ENCODE results near the gene SNRNP27.

The SNRNP27 gene

GRCh38 chr2:69916106-69916505 lies 22.4 kb downstream of the SNRNP27 start:
- DNase-seq: no peak

DNA sequence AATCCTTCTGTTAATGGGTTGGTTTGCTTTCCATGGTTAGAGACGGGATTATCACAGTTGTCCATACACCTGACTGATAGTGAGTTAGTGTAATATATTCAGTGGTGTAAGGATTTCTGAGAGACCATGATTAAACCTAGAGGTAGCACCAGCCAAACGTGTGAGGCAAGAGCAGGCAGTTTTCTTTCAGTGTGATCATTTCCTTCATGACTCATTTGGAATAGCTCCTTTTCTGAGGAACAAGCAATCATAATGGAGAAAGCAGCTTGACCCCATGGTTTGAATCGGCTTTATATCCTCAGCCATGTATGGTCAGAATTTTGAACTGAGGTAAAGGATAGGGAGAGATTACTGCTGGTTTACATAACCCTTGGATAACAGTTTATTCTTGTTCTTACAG lies 24.1 kb downstream of the SNRNP27 start:
- DNase-seq: no peak

GRCh38 chr2:69918401-69918800 lies 24.6 kb downstream of the SNRNP27 start:
- no peak for DNase-seq

GRCh38 chr2:69923116-69923515 lies 29.4 kb downstream of the SNRNP27 start:
- DNase-seq: no peak

DNA sequence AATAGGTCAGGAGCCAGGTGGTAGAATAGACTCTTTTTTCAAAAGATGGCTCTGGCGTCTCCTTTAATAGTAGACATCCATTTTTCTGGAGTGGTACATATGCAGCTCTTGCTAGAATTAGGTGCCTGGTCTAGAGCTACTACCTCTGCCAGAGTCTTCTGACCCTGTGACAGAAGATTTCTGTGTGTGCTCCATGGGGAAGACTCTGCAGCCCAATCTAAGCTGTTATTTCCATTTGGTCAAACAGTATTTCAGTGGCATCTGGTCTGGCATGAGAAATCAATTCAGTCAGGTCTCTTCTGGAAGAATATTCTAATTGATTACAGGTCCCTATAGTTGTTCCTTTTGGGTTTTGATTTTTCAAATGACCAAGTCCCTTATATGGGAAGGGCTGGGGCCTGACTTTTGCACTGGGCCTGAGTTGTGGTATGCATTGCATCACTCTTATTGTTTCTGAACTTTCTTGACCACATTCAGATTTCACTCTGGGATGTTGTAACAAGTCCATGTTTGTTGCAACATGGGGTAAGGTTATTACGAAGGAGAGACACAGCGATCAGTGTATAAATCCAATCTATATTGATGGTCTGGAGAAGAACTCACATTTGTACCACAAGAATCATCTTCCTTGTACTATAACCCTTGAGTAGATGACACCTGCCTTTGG lies 33.2 kb downstream of the SNRNP27 start:
- no peak for DNase-seq

DNA sequence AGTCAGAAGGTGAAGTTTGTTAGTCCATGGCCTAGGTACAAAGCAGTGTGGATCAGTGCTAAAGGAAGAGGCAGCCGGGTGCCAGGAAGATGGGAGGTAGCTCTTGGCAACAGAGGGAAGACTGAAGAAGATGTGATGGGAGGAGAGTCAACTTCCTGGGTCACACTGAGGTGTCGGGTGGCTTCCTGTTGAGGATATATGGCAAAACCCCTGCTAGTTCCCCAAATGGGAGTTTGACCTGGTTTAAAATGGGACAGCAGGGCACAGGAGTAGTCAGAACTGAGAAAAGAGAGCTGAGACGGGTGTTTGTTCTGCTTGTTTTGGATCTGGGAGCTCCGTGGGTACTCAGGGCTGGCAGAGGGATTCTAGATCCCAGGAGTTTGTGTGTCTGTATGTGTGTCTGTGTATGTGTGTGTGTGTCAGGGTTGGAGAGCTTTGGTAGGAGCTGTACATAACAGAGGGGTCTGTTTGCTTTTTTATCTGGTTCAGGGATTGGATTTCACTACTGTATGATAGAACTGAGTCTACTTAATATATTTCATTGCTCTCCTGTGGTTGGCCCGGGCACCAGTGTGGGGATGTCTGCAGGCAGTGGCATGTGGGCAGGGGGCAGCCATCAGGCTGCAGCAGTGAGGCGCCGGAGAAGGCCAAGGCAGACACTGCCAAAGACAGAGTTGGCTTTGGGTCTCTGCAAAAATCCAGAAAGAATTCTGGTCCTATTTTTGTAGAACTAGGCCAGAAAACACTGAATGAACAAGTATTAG lies 38.3 kb downstream of the SNRNP27 start:
- no peak for DNase-seq

- DNase-seq: no peak
Measured at GRCh38 chr2:69932596-69932922, 38.8 kb downstream of the SNRNP27 start.

DNA sequence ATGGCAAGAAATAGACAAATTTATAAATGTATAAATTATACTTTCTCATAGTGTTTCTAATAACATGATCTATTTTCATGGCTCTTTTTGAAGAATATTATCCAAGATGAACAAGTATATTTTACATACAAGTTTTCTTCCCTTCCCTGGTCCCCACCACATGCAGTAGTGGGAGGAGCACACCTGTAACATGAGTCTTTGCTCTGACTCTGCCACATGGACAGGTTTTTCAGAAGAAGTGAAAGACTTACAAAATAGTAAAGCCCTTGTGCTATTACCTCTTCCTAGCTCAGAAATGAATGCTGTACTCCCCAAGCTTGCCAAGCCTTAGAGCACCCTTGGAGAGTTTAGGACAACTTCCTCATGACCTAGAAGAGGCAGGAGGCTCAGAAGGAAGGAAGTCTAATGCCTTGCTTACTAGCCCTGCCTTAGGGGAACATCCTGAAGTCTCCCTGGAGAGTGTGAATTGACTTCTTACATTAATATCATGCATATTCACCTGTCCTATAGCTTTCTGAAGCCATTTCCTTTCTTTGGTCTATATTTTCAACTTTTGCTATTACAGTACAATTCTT lies 39.6 kb downstream of the SNRNP27 start:
- no peak for DNase-seq

DNA sequence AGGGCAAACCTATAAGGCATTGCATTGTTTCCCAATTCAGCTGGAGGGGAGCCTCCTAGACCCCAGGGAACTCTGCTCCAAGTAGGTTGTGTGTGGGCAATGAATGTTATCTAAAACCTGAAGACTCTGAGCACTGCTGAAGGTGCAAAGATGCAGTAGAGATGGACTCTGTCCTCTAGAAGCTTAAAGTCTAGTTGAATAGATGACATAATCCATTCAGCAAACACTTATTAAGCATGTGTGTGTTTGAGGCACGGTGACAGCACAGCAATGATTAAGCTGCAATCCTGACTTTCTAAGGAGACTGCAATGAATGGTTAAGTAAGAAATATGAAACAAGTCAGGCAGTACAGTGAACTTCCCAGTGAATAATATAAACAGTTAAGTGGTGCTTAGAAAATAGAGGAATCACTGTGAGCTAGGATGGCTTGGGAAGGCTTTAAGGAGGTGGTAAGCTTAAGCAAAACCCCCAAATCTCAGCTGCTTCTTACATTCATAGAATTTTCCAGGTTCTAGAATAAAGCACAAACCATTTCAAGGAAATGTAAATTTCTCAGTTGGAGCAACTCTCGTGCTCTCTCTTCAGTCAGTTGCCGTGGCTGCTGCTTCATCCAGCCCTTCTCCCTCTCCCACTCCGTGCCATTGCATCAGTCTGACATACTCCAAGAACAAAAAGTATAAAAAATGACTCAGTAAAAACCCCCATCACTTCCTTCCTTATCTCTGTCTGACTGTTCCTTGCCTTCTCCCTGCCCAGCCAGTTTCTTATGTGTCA lies 40.3 kb downstream of the SNRNP27 start:
- no peak for DNase-seq

DNA sequence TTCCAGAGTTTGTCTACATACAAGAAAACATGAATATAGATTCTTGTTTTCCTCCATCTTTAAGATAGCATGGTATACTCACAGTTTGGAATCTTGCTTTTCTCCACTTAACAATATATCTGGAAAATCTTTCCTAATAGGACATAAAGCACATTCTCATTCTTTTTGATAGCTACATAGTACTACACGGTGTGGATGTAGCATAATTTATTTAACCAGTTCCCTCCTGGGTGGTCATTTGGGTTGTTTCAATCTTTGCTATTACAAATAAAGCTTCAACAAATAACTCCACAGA lies 40.8 kb downstream of the SNRNP27 start:
- no peak for DNase-seq

GRCh38 chr2:69935011-69935410 lies 41.3 kb downstream of the SNRNP27 start:
- no peak for DNase-seq

DNA sequence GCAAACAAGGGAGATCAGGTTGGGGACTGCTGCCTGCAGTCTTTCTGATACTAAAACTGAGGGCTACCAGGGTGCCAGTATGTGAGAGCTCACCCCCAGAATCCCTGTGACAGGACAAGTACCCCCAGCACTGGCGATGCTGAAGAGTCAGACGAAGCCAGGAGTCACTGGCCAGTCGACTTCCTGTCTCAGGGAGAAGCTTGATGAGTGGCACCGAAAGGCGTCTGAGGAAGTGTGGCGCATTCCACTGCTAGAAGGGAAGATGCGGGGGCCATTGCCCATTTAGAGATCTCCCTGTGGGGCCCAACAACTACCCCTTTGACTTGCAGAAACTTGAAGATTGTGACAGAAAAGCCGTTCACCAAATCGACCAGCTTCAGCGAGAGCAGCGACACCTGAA lies 43.1 kb downstream of the SNRNP27 start:
- no peak for DNase-seq

DNA sequence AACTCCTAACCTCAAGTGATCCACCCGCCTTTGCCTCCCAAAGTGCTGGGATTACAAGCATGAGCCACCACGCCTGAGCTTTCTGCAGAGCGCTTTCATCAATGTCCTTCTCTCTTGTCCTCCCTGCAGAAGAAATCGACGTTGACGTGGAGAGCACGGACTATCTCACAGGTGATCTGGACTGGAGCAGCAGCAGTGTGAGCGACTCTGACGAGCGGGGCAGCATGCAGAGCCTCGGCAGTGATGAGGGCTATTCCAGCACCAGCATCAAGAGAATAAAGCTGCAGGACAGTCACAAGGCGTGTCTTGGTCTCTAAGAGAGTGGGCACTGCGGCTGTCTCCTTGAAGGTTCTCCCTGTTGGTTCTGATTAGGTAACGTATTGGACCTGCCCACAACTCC lies 44.2 kb downstream of the SNRNP27 start:
- DNase-seq: no peak

- no peak for DNase-seq
Measured at GRCh38 chr2:69939722-69940121, 46.0 kb downstream of the SNRNP27 start.

- no peak for DNase-seq
Measured at GRCh38 chr2:69940691-69941090, 46.9 kb downstream of the SNRNP27 start.

DNA sequence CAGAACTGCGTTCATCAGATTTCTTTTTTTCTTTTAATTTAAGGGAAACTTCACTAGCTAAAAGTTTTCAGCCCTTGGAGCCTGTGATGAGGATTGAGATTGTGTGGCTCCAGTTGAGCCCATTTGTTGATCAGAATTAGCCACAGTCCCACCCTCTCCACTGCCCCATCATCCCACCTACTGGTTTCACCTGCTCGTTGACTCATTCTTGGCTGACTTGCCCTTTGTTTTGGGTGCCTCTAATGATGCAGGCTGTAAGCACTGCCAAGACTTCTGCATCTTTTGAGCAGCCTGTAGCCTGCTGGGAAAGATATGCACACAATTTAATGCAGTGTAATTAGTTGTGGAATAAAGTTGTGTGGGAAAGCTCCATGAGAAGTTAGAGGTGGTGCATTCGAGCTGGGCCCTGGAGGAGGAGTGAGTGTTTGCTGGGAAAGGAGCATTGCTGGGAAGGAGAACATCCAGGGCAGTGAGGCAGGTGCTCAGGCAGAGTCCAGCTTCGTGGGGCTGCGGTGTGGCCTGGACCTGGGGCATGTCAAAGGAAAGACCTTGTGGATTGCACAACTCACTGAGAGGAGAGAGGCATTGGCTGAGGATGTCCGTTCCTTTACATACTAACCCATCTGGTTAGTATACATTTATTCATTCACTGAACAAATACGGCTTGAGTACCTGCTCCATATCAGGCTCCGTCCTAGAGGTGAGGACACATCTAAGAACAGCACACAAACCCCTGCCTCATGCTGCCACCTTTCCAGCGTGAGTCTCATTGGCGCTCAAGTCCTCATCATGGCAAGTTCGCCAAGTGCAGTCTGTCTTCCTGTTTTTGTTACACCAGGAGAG lies 49.5 kb downstream of the SNRNP27 start:
- no peak for DNase-seq

DNA sequence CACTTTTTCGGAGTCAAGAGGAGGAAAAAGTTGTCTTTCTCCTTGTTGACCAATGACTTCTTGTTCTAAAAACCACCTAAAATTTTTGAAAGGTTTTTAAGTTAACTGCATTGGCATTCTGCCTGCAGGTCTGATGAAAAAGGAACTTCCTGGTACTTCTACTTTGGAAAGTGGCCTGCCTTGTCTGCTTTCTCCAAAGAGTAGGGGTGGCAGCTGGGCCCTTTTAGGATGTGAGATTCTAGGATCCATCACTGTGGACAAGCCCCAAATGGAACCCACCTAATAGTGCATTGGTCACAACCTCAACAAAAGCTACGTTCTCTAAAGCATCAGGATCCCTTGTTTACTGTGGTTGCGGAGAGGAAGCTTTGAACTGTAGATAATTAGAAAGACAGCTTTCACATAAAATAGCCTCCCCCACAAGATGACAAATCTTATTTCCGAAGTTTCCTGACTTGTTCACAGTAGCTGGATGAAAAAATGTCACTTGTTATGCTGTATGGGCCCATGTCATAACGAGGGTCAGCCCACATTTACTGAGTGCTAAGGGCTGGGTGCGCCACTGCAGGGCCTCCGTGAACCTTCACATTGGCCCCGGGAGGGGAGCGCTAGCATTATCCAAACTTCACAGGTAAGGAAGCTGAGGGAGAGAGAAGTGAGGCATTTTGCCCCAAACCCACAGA lies 50.2 kb downstream of the SNRNP27 start:
- no peak for DNase-seq

DNA sequence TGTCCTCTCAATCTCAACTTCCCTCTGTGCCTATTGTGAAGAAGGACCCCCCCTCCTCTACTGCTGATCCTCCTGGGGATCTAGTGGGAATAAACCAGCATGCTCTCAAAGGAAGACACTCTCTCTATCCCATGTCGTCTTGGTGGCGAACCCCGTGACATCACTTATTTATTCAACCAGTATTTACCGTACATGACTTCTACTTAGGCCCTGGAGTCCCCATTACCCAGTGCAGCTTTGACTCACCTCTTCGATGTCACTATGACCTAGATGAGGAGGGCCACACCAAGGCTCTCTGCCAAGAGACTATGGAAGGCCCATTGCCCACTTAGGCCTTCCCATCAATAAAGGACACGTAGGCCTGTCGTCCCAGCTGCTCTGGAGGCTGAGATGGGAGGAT lies 51.0 kb downstream of the SNRNP27 start:
- DNase-seq: no peak

- DNase-seq: no peak
Measured at GRCh38 chr2:69945441-69945840, 51.7 kb downstream of the SNRNP27 start.

DNA sequence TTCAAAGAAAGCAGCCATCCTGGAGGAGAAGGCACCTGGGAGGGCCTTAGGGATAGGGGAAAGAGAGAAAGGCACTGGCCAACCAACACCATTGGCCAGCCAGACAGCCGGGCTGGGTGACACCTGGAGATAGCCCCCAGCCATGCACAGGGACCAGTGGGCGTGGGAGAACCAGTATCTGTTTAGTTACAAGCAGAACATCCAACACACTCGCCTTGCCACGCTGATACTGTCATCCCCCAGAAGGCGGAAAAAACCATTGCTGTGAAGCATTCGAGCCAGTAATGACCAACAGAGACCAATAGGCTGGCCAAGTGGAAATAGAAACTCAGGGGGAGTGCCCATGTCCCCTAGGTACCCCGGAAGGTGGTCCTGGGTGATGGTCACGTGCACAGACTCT lies 52.2 kb downstream of the SNRNP27 start:
- no peak for DNase-seq

DNA sequence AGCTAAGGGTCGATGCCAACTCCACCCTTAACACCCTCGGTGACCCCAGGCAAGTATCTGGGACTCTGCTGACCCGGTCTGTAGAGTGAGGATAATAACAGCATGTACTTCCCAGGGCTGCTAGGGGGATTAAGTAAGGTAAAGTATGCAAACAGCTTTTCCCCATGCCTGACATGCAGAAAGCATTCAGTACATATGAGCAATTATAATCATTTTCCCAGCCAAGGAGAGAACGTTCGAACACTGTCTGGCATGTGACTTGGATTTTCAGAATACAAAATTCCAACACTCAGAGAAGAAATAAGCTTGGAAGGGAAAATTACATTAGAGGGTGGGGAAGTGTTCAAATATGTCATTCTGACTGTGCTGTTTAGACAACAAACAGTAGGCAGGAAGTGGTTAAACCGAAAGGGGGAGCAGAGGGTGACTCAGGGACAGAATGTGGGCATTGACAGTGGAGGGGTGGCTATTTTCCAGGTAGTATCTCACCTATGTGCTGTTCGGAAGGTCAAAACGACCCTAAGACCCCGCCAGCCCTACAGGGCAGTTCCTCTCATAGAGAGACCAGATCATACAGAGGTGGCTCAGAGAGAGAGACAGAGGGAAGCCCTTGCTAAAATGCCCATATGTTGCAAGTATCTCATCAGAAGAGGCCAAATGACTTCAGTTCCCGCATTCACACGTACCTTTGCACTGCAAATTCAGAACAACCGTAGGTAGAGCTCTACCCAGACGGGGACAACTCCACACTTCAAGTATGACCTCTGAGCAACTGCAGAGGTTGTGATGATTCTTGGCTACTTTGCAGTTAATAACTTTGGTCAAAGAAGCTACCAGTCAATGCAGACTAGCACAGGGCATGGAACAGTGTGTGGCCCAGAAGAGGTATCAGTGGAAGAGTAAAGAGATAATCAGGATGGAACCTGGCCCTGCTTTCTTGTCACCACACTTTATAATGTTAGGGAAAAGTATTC lies 52.9 kb downstream of the SNRNP27 start:
- no peak for DNase-seq

Measured in RPMI8226 (cell line).